GM04503 (cell line): ENCODE results near the gene CYBRD1.

ENCODE experiments used
- DNase-seq: peaks from one replicate; pipeline ENCODE4 v3.0.0-alpha.2; 2012; ENCODE audit warnings: low read depth

Gene CYBRD1

GRCh38 chr2:171553858-171554257 lies 31.6 kb downstream of the CYBRD1 start:
- no peak for DNase-seq

GRCh38 chr2:171554991-171555615 lies 32.8 kb downstream of the CYBRD1 start:
- DNase-seq: no peak

GRCh38 chr2:171557363-171557762 lies 35.1 kb downstream of the CYBRD1 start:
- no peak for DNase-seq

GRCh38 chr2:171563301-171563700 lies 41.0 kb downstream of the CYBRD1 start:
- DNase-seq: no peak

GRCh38 chr2:171564463-171564862 lies 42.2 kb downstream of the CYBRD1 start:
- DNase-seq: no peak

- DNase-seq: no peak
These were observed 43.8 kb downstream of the CYBRD1 start for GRCh38 chr2:171566057-171566456.

- no peak for DNase-seq
These were observed 44.5 kb downstream of the CYBRD1 start for GRCh38 chr2:171566753-171567152.

- DNase-seq: no peak
These were observed 45.8 kb downstream of the CYBRD1 start for GRCh38 chr2:171568089-171568488.

- no peak for DNase-seq
These were observed 49.4 kb downstream of the CYBRD1 start for GRCh38 chr2:171571721-171572120.

- no peak for DNase-seq
These were observed 52.0 kb downstream of the CYBRD1 start for GRCh38 chr2:171574149-171574795.

- no peak for DNase-seq
These were observed 53.3 kb downstream of the CYBRD1 start for GRCh38 chr2:171575606-171576005.

- DNase-seq: no peak
These were observed 56.0 kb downstream of the CYBRD1 start for GRCh38 chr2:171578127-171578803.

- no peak for DNase-seq
These were observed 57.2 kb downstream of the CYBRD1 start for GRCh38 chr2:171579481-171579880.

GRCh38 chr2:171583566-171583965 lies 61.3 kb downstream of the CYBRD1 start:
- DNase-seq: no peak

- no peak for DNase-seq
These were observed 61.7 kb downstream of the CYBRD1 start for GRCh38 chr2:171584001-171584400.

GRCh38 chr2:171587132-171587531 lies 64.9 kb downstream of the CYBRD1 start:
- no peak for DNase-seq

- DNase-seq: no peak
These were observed 65.3 kb downstream of the CYBRD1 start for GRCh38 chr2:171587567-171587966.

GRCh38 chr2:171590116-171590515 lies 67.8 kb downstream of the CYBRD1 start:
- no peak for DNase-seq

- DNase-seq: no peak
These were observed 69.8 kb downstream of the CYBRD1 start for GRCh38 chr2:171592036-171592555.

- no peak for DNase-seq
These were observed 73.2 kb downstream of the CYBRD1 start for GRCh38 chr2:171595456-171595855.

GRCh38 chr2:171595896-171596295 lies 73.6 kb downstream of the CYBRD1 start:
- DNase-seq: peak; percentile 83

- DNase-seq: no peak
These were observed 76.5 kb downstream of the CYBRD1 start for GRCh38 chr2:171598713-171599319.

GRCh38 chr2:171600126-171600525 lies 77.9 kb downstream of the CYBRD1 start:
- no peak for DNase-seq
